Measurements from ENCODE around the gene MED15.

The MED15 gene

GRCh38 chr22:20510811-20511577 is 3.6 kb downstream of the MED15 start:
- DNase-seq (ENCODE audit: low read depth): no peak

- no peak for DNase-seq (ENCODE audit: low read depth)
Observed at GRCh38 chr22:20511578-20512229, 4.3 kb downstream of the MED15 start.

- peak; percentile 72 for DNase-seq (ENCODE audit: low read depth)
Observed at GRCh38 chr22:20514658-20515406, 7.4 kb downstream of the MED15 start.

GRCh38 chr22:20516399-20516798 is 9.0 kb downstream of the MED15 start:
- no peak for DNase-seq (ENCODE audit: low read depth)

- DNase-seq (ENCODE audit: low read depth): no peak
Observed at GRCh38 chr22:20517422-20517821, 10.0 kb downstream of the MED15 start.

GRCh38 chr22:20517841-20518592 is 10.6 kb downstream of the MED15 start:
- no peak for DNase-seq (ENCODE audit: low read depth)

GRCh38 chr22:20519558-20519957 is 12.1 kb downstream of the MED15 start:
- DNase-seq (ENCODE audit: low read depth): no peak

GRCh38 chr22:20520093-20520511 is 12.7 kb downstream of the MED15 start:
- DNase-seq (ENCODE audit: low read depth): no peak

- DNase-seq (ENCODE audit: low read depth): no peak
Observed at GRCh38 chr22:20522134-20523004, 15.0 kb downstream of the MED15 start.

GRCh38 chr22:20523086-20523983 is 15.9 kb downstream of the MED15 start:
- DNase-seq (ENCODE audit: low read depth): no peak

- no peak for DNase-seq (ENCODE audit: low read depth)
Observed at GRCh38 chr22:20524004-20524481, 16.6 kb downstream of the MED15 start.

- DNase-seq (ENCODE audit: low read depth): no peak
Observed at GRCh38 chr22:20525048-20525447, 17.6 kb downstream of the MED15 start.

- no peak for DNase-seq (ENCODE audit: low read depth)
Observed at GRCh38 chr22:20526305-20526627, 18.9 kb downstream of the MED15 start.

GRCh38 chr22:20526628-20527355 is 19.4 kb downstream of the MED15 start:
- DNase-seq (ENCODE audit: low read depth): no peak

GRCh38 chr22:20528405-20528978 is 21.1 kb downstream of the MED15 start:
- no peak for DNase-seq (ENCODE audit: low read depth)

- no peak for DNase-seq (ENCODE audit: low read depth)
Observed at GRCh38 chr22:20530368-20531153, 23.2 kb downstream of the MED15 start.

- DNase-seq (ENCODE audit: low read depth): no peak
Observed at GRCh38 chr22:20531154-20531403, 23.7 kb downstream of the MED15 start.

GRCh38 chr22:20531404-20532201 is 24.2 kb downstream of the MED15 start:
- DNase-seq (ENCODE audit: low read depth): no peak
